Glutamatergic neuron (in vitro differentiated cells): ENCODE results near the gene NOP53. TPM values are rescaled to one million over a fixed set of nuclear protein-coding genes. Genes with fewer than 3 reads are reported as not detected.

Experiments used
- DNase-seq: peaks from one replicate; pipeline ENCODE4 v3.0.0; 2022
- H3K27ac Mint-ChIP-seq: one replicate; pipeline ENCODE4 v1.8.0; 2020; ENCODE audit warnings: mild to moderate bottlenecking, mixed read lengths, inconsistent platforms; ENCODE audit not compliant: unreplicated experiment
- H3K27me3 Mint-ChIP-seq: one replicate; pipeline ENCODE4 v1.8.0; 2020; ENCODE audit warnings: mild to moderate bottlenecking, moderate library complexity, mixed read lengths, inconsistent platforms; ENCODE audit not compliant: unreplicated experiment
- H3K36me3 Mint-ChIP-seq: one replicate; pipeline ENCODE4 v1.8.0; 2020; ENCODE audit warnings: mild to moderate bottlenecking, mixed read lengths, inconsistent platforms; ENCODE audit not compliant: unreplicated experiment
- H3K4me1 Mint-ChIP-seq: one replicate; pipeline ENCODE4 v1.8.0; 2020; ENCODE audit warnings: mild to moderate bottlenecking, low read depth, mixed read lengths, inconsistent platforms; ENCODE audit not compliant: unreplicated experiment
- H3K4me3 Mint-ChIP-seq: one replicate; pipeline ENCODE4 v1.8.0; 2020; ENCODE audit warnings: mild to moderate bottlenecking, mixed read lengths, inconsistent platforms; ENCODE audit not compliant: unreplicated experiment
- H3K9me3 Mint-ChIP-seq: one replicate; pipeline ENCODE4 v1.8.0; 2020; ENCODE audit warnings: mild to moderate bottlenecking, moderate library complexity, mixed read lengths, inconsistent platforms; ENCODE audit not compliant: unreplicated experiment
- CTCF ChIP-seq: fragments of 200-600 bp; sonication (generic); IDR thresholded peaks from one replicate; pipeline ENCODE4 v1.5.0; 2021; ENCODE audit not compliant: partially characterized antibody, unreplicated experiment
- total RNA-seq: library from RNA; stranded (reverse); fragmentation: NEBNext Ultra II Directional; extraction: Animal tissue kit (Norgen Biotek cat#: 25700); gene quantifications from one replicate; pipeline ENCODE4 v1.2.1, GENCODE V29; 2021; ENCODE audit not compliant: unreplicated experiment

The NOP53 gene
- total RNA-seq, 1 donor from 2014 or later = 163 TPM

GRCh38 chr19:47755065-47755761 is 9.9 kb downstream of the NOP53 start:
- DNase-seq = no peak
- Mint-ChIP-seq H3K4me1 (peaks cover 9% of the 10 kb centered on the region), H3K36me3 (peaks cover 10% of the 10 kb centered on the region), H3K27ac (no peak overlapping the region), H3K4me3 (no peak overlapping the region), H3K9me3 (peaks cover 4% of the 10 kb centered on the region), H3K27me3 (peaks cover 3% of the 10 kb centered on the region)
- no peak for TF ChIP-seq CTCF

GRCh38 chr19:47755762-47756626 is 10.6 kb downstream of the NOP53 start:
- no peak overlapping the region for H3K4me3 Mint-ChIP-seq
- peaks cover 10% of the 10 kb centered on the region for H3K36me3 Mint-ChIP-seq
- H3K9me3 Mint-ChIP-seq = peaks cover 4% of the 10 kb centered on the region
- peaks cover 9% of the 10 kb centered on the region for H3K4me1 Mint-ChIP-seq
- peaks cover 3% of the 10 kb centered on the region for H3K27me3 Mint-ChIP-seq
- no peak overlapping the region for H3K27ac Mint-ChIP-seq
- DNase-seq = no peak
- no peak for TF ChIP-seq CTCF

GRCh38 chr19:47756627-47756929 is 11.2 kb downstream of the NOP53 start:
- no peak for DNase-seq
- Mint-ChIP-seq H3K27me3 (peaks cover 3% of the 10 kb centered on the region), H3K9me3 (peaks cover 4% of the 10 kb centered on the region), H3K36me3 (peaks cover 10% of the 10 kb centered on the region), H3K27ac (no peak overlapping the region), H3K4me3 (no peak overlapping the region), H3K4me1 (peaks cover 9% of the 10 kb centered on the region)
- no peak for TF ChIP-seq CTCF

GRCh38 chr19:47756953-47757608 is 11.7 kb downstream of the NOP53 start:
- Mint-ChIP-seq H3K9me3 (peaks cover 4% of the 10 kb centered on the region), H3K36me3 (peaks cover 10% of the 10 kb centered on the region), H3K4me3 (no peak overlapping the region), H3K4me1 (peaks cover 9% of the 10 kb centered on the region), H3K27me3 (peaks cover 3% of the 10 kb centered on the region), H3K27ac (no peak overlapping the region)
- no peak for DNase-seq
- no peak for TF ChIP-seq CTCF
